ENCODE results near the gene C19orf44.

DNA sequence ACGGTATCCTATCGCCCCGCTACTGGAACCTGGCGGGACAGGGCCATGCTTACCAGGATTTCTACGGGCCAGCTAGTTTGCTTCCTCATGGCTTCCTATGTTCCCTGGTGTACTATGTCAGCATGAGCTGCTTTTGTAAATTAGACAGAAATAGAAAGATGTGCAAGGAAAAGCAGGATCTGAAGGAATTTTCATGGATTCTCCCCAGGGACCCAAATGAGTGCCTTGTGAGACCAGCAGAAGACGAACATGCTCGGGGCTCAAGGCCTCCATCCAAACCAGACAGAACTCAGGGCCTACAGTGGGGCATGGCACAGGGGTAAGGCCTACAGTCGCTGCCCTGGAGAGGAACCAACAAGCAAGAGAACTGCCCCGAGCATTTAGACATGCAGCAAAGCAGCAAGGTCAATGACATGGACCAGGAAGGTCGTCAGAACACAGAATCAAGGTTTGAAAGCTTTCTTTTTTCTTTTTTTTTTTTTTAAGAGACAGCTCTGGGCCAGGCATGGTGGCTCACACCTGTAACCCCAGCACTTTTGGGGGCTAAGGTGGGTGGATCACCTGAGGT is 41.8 kb upstream of the C19orf44 start:
- TF ChIP-seq, protein P1, sequence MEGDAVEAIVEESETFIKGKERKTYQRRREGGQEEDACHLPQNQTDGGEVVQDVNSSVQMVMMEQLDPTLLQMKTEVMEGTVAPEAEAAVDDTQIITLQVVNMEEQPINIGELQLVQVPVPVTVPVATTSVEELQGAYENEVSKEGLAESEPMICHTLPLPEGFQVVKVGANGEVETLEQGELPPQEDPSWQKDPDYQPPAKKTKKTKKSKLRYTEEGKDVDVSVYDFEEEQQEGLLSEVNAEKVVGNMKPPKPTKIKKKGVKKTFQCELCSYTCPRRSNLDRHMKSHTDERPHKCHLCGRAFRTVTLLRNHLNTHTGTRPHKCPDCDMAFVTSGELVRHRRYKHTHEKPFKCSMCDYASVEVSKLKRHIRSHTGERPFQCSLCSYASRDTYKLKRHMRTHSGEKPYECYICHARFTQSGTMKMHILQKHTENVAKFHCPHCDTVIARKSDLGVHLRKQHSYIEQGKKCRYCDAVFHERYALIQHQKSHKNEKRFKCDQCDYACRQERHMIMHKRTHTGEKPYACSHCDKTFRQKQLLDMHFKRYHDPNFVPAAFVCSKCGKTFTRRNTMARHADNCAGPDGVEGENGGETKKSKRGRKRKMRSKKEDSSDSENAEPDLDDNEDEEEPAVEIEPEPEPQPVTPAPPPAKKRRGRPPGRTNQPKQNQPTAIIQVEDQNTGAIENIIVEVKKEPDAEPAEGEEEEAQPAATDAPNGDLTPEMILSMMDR (IDR thresholded peaks at IDR 0.05): no peak
- no peak for TF ChIP-seq POLR2A (IDR thresholded peaks at IDR 0.05)
- TF ChIP-seq EP300 (IDR thresholded peaks at IDR 0.05): no peak
- no peak for TF ChIP-seq POLR2AphosphoS5 (IDR thresholded peaks at IDR 0.05)
